ENCODE results near the gene SCN1B.

DNA sequence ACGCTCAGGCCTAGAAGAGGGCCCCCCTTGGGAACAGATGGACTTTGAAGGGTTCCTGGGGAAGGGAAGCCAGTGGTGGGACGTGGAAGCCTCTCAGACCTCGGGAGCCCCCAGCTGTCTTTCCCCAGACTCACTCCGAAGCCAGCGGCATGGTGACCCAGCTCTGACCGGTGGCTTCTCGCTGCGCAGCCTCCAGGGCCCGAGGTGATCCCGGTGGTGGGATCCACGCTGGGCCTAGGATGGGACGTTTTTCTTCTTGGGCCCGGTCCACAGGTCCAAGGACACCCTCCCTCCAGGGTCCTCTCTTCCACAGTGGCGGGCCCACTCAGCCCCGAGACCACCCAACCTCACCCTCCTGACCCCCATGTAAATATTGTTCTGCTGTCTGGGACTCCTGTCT lies 35.9 kb downstream of the SCN1B start:
- TF ChIP-seq POLR2A (IDR thresholded peaks at IDR 0.05) = no peak
- TF ChIP-seq, protein P1, sequence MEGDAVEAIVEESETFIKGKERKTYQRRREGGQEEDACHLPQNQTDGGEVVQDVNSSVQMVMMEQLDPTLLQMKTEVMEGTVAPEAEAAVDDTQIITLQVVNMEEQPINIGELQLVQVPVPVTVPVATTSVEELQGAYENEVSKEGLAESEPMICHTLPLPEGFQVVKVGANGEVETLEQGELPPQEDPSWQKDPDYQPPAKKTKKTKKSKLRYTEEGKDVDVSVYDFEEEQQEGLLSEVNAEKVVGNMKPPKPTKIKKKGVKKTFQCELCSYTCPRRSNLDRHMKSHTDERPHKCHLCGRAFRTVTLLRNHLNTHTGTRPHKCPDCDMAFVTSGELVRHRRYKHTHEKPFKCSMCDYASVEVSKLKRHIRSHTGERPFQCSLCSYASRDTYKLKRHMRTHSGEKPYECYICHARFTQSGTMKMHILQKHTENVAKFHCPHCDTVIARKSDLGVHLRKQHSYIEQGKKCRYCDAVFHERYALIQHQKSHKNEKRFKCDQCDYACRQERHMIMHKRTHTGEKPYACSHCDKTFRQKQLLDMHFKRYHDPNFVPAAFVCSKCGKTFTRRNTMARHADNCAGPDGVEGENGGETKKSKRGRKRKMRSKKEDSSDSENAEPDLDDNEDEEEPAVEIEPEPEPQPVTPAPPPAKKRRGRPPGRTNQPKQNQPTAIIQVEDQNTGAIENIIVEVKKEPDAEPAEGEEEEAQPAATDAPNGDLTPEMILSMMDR (IDR thresholded peaks at IDR 0.05) = no peak

Data from tibial nerve (tissue), 3 donors.